NCI-H345 treated with DMSO at 0.1 percent for 48 hours (cell line): Measurements from ENCODE around the gene GJA4.
"Not testable (repeated sequence)": the region's sequence is repeated elsewhere in the genome, so short reads cannot be mapped to it uniquely, and the experiment has no call there.

Experiments
- DNase-seq: peaks from one replicate; lab custom pipeline; 2025; ENCODE audit not compliant: unreplicated experiment; lab: John Stamatoyannopoulos, UW

GJA4 gene

GRCh38 chr1:34787461-34788420 is 5.1 kb upstream of the GJA4 start:
- no peak for DNase-seq

GRCh38 chr1:34790985-34791384 is 1.8 kb upstream of the GJA4 start:
- DNase-seq, result no peak

DNA sequence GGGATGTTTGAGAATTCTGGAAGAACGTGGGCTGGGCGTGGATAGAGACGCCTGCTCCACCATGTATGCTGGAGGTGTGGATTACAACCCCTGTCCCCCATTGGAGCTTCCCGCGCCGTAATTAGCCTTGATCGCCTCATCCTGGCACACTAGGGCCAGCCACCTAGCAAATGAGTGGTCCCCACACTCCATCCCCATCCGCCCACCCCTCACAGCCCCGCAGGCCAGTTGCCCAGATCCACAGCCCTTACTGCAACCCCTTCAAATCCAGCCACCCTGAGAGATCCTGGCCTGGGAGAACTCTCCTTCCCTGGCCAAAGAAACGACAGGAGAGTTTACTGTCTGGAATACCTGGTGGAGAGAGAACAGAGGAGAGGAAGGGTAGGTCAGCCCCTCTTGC is 375 bp upstream of the GJA4 start:
- no peak for DNase-seq

DNA sequence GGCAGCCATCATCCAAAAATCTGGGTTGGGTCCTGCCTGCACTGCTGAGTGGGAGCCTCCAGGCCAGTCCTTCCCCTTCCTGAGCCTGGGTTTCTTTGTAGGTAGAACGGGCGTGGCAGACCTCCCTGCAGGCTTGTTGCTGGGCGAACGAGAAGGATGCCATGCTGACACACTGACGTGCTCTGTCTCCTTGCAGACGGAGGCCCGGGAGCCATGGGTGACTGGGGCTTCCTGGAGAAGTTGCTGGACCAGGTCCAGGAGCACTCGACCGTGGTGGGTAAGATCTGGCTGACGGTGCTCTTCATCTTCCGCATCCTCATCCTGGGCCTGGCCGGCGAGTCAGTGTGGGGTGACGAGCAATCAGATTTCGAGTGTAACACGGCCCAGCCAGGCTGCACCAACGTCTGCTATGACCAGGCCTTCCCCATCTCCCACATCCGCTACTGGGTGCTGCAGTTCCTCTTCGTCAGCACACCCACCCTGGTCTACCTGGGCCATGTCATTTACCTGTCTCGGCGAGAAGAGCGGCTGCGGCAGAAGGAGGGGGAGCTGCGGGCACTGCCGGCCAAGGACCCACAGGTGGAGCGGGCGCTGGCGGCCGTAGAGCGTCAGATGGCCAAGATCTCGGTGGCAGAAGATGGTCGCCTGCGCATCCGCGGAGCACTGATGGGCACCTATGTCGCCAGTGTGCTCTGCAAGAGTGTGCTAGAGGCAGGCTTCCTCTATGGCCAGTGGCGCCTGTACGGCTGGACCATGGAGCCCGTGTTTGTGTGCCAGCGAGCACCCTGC is 1.4 kb downstream of the GJA4 start:
- DNase-seq, result no peak

- DNase-seq, result no peak
Measured at GRCh38 chr1:34794790-34795180, 2.0 kb downstream of the GJA4 start.

GRCh38 chr1:34795916-34796315 is 3.1 kb downstream of the GJA4 start:
- DNase-seq, result no peak

DNA sequence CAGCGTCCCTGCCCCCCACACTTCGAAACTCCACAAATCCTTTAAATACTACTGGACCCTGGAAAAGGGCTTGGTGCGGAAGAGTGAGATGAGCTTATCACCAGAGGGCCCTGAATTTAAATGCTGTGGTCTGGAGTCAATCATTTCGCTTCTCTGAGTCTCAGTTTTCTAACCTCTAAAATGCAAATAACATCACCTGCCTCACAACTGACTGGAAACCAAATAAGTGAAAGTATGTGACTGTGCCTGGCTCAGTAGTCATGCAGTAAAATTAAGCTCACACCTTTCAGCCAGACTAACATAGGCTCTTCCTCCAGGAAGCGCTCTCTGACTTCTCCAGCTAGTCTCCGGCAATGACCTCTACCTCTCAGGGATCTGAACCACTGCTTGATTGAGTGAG is 4.2 kb downstream of the GJA4 start:
- no peak for DNase-seq

DNA sequence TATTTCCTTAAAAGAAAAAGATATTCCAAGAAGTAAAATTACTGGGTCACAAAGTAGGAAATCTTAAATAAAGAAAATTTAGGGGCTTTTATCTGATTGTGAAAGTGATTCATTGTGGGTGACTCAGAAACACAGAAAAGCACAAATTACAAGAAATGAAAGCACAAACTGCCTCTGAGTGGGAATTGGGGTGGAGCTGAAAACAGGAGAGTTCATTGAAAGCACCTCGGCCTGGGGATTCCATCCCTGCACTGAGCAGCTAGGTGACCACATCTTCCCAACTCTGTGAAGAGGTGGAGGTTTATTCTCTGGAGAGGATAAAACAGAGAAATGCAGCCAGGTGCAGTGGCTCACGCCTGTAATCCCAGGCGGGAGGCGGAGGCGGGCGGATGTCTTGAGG is 7.4 kb downstream of the GJA4 start:
- DNase-seq, result no peak

GRCh38 chr1:34803770-34804169 is 11.0 kb downstream of the GJA4 start:
- DNase-seq, result no peak

GRCh38 chr1:34806396-34806795 is 13.6 kb downstream of the GJA4 start:
- DNase-seq, result no peak

DNA sequence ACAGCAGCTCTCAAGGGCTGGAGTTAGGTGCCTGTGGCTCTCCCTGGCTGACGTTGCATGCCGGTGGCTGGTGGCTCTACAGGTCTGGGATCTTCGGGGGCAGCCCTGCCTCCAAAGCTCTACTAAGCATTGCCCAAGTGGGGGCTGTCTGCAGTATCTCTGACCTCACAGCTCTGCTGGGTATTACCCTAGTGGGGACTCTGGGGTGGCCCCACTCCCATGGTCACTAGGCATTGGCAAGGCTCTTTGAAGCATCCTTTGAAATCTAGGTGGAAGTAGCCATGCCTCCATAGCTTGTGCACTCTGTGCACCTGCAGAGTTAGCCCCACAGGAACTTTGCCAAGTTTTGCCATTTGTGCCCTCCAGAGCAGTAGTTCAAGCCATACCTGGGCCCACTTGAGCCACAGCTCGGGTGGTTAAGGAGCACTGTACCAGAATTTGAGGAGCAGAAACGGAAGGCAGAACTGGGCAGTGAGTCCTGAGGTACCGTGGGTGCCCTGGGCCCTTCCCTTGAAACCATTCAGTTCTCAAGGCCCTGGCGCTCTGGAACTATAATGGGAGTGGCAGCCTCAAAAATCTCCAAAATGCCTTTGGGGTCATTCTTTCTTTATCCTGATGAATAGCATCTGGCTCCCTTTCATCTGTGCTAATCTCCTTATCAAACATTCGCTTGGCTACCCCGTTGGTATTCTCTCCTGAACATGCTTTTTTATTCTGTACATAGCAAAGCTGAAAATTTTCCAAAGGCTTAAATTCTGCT is 15.4 kb downstream of the GJA4 start:
- no peak for DNase-seq

DNA sequence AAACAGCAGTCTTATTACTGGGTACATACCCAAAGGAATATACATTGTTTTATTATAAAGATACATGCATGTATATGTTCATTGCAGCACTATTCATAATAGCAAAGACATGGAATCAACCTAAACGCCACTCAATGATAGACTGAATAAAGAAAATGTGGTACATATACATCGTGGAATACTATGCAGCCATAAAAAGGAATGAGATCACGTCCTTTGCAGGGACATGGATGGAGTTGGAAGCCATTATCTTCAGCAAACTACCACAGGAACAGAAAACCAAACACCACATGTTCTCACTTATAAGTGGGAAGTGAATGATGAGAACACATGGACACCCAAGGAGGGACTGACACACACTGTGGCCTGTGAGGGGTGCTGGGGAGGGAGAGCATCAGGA is 18.0 kb downstream of the GJA4 start:
- DNase-seq, result not testable (repeated sequence)

DNA sequence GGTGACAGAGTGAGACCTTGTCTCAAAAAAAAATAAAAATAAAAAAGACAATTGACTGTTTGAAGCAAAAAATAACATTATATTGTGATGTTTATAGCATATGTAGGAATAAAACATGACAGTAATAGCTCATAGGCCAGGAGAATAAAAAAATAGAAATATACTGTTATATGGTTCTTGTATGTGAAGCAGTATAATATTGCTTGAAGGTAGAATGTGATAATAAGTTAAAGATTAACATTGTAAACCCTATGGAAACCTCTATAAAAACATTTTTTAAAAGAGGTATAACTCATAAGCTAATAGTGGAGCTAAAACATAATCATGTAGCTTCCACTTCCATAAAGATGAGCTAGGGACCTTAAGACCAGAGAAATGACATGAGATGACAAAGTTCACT is 23.5 kb downstream of the GJA4 start:
- DNase-seq, result no peak

DNA sequence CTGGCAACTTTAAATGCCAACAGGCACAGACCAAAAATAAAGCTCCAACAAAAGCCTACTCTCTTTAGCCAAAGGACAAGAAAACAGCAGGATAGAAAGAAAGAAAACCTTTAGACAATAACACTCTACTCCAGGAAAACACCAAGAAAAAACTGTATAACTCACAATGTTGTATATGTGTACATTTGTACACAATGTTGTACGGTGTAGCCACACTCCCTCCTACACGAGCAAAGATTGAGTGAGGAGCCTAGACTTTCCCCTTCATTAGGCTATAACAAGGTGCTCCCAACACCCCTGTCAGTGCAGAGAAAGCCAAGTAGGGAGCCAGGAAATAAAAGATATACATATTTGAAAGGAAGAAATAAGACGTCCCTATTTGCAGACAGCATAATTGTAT is 24.0 kb downstream of the GJA4 start:
- no peak for DNase-seq

DNA sequence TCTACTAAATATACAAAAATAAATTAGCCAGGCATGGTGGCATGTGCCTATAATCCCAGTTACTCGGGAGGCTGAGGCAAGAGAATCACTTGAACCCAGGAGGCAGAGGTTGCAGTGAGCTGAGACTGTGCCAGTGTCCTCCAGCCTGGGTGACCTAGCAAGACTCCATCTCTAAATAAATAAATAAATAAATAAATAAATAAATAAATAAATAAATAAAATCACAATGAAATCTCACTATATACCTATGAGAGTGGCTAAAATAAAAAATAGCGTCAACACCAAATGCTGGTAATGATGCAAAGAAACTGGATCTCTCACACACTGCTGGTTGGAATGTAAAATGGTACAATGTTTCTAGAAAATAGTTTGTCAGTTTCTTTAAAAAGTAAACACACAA is 26.1 kb downstream of the GJA4 start:
- DNase-seq, result not testable (repeated sequence)

- DNase-seq, result no peak
Measured at GRCh38 chr1:34822202-34822601, 29.4 kb downstream of the GJA4 start.

- DNase-seq, result no peak
Measured at GRCh38 chr1:34824817-34825454, 32.1 kb downstream of the GJA4 start.

DNA sequence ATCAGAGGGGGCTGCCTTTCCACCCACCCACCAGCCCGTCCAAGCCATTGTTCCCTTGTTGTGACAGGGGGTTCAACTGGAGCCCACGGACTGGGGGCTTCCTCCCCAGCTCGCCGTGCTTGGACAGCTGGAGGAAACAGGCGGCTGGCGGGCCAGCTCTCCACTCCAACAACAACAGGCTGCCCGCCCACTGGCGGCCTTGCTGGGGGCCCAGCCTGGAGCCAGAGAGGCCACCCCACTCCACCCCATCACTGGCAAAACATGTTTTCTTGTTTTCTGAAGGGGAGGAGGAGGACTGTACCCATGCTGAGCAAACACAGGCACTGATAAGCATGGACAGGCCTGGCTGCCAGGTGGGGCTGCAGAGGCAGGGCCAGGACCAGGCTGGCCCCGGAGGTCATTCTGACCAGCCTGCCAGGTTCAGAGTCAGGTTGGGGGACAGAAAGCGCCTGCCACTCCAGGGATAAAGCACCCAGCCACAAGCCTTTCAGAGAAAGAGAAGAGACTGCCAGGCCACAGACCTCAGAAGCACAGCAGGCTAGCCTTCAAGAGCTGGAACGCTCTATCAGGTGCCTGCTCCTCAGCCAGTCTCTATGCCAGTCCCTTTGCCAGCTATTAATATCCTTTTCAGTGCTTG is 32.8 kb downstream of the GJA4 start:
- no peak for DNase-seq

- DNase-seq, result no peak
Measured at GRCh38 chr1:34827341-34827941, 34.6 kb downstream of the GJA4 start.

DNA sequence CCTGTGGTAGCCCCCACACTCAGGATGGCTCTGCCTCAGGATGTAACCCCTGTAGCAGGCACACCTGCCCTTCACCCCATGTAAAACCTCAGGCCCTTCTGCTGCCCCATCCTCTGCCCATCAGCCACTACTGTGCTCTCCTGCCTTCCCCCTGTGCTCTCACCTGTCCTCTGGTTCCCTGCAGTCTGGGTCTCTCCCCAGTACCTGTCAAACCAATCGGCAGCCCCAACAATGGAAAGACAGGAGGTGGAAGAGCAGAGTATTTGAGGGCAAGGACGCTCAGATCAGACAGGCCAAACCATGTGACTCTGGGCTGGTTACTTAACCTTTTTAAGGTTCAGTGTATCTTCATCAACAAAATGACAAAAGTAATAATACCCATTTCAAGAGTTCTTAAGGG is 35.8 kb downstream of the GJA4 start:
- DNase-seq, result no peak
